Measurements from ENCODE around the gene NR0B2.

DNA sequence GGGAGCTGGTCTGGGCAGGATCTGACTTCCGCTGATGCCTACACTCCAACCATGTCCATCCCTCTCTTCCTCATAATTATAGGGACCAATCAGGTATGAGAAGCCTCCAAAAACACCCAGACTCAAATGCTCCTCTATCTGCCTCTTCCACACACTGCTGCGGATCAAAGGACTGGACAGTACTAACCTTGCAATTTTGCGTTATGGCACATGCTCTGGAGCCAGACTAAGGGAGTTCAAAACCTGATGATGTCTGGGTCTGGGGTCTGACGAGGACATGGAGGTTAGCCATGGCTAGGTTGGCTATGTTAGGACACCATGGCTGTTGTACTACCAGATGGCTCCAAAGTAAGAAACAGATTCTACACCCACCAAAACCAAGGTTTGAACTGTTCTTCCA lies 34.0 kb downstream of the NR0B2 start:
- TF ChIP-seq EZH2phosphoT487 (IDR thresholded peaks at IDR 0.05; ENCODE audit: insufficient read depth, low read depth), result no peak
- no peak for TF ChIP-seq EZH2 (IDR thresholded peaks at IDR 0.05; ENCODE audit: insufficient read depth, poor library complexity, severe bottlenecking)
